Right ventricle myocardium inferior (tissue), 1 donor: Measurements from ENCODE around the gene APLN. TPM values are rescaled to one million over a fixed set of nuclear protein-coding genes. Genes with fewer than 3 reads are reported as not detected.

Source experiments
- ATAC-seq: fragments of 200-7000 bp; cut with Tn5 transposase; one replicate; pipeline ENCODE4 v1.9.1; 2020; ENCODE audit warnings: mild to moderate bottlenecking, moderate library complexity
- DNase-seq: peaks from one replicate; pipeline ENCODE4 v3.0.0; 2021; ENCODE audit errors: missing footprints
- intact Hi-C: fragments of 100-400 bp; cut with DNase I; formaldehyde crosslinking; loops from one replicate; pipeline ENCODE4 v1.11.0; 2022
- total RNA-seq: library from RNA; stranded (reverse); fragmentation: NEBNext Ultra II Directional; extraction: Animal tissue kit (Norgen Biotek cat#: 25700); gene quantifications from one replicate; pipeline ENCODE4 v1.2.1, GENCODE V29; 2021
- donor health status: DM: no; HTN: yes; CAD: no; lungs with severe emphysema.

APLN gene
- total RNA-seq, 1 donor from 2014 or later, result 16.8 TPM

- intact Hi-C loops, result no loop called here
- ATAC-seq (no peak), DNase-seq (no peak)
These were observed 12.7 kb upstream of the APLN start for GRCh38 chrX:129667412-129667811.

DNA sequence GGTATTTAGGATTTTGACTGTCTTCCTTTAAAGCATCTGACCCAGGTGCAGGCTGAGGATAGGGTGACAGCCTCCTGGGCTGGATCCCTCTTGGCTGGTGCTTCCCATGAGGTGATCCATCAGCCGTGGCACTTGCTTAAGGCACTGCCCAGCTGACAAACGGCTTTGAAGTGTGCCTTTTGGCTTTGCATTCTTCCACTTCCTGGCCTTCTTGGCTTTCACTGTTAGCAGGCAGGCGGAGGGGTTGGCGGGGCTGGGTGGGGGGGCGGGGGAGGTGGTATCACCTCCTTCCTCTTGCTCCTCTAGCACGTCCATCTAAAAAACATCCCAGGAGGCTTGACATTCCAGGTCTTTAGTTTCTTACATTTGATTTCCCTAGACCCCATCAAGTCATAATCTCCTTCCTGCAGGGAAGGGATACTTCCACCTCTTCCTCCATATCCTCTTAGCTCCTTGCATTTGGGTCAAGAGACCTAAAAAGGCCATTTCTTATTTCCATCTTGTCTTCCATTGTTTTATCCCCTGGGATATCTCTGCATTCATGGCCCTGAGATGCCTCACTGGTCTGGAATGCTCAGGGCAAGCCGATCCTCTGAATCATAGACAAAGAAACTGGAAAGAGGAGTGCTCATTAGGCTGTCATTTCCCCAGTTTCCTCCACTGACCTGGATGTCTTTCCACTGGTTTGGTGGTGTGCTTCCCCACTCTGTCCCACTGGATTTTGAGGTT is 11.3 kb upstream of the APLN start:
- intact Hi-C loops, result no loop called here
- DNase-seq (no peak), ATAC-seq (no peak)

DNA sequence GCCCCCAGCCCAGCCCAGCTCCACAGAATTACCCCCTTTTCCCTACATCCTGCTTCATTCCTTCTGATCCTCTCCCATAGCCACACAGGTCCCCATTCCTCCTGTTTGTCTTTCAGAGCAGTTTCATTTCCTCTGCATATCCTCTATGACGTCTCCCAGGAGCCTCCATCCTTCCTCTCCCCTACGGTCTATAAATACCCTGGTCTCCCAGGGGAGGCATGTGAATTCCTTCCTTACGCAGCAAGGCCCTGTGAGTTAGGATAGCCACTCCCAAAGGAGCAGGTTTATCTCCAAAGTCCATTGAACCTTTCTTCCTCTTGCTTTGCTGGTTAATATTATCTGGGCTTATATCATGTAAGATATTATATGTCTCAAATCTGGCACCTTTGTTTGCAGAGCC is 8.4 kb upstream of the APLN start:
- intact Hi-C loops, result no loop called here
- ATAC-seq (no peak), DNase-seq (no peak)

- intact Hi-C loops, result no loop called here
- no peak for DNase-seq
- ATAC-seq, result no peak
These were observed 6.6 kb upstream of the APLN start for GRCh38 chrX:129661369-129661768.

GRCh38 chrX:129659861-129660260 is 5.1 kb upstream of the APLN start:
- ATAC-seq, result no peak
- no peak for DNase-seq
- intact Hi-C loops, result no loop called here

DNA sequence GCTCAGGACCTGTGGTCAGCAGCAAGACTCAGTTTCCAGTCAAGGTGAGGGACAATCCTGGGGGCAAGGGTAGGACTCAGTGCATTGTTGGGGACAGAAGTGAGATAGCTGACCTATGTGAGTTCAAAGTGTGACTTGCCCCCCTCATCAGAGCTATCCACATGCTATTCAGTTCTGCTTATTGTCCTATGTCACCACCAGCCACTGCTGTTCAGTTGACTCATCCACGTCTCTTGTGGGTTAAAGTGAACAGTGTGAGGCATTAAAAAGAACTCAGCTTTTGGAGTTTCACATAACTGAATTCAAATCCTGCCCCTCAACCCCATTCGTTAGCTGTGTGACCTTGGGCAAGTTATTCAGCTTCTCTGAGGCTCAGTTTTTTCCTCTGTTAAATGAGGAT is 4.4 kb upstream of the APLN start:
- ATAC-seq (no peak), DNase-seq (no peak)
- intact Hi-C loops, result no loop called here

- DNase-seq (no peak), ATAC-seq (no peak)
- intact Hi-C loops, result no loop called here
These were observed 3.7 kb upstream of the APLN start for GRCh38 chrX:129658429-129658828.

GRCh38 chrX:129655547-129656249 is 942 bp upstream of the APLN start:
- ATAC-seq, result no peak

DNA sequence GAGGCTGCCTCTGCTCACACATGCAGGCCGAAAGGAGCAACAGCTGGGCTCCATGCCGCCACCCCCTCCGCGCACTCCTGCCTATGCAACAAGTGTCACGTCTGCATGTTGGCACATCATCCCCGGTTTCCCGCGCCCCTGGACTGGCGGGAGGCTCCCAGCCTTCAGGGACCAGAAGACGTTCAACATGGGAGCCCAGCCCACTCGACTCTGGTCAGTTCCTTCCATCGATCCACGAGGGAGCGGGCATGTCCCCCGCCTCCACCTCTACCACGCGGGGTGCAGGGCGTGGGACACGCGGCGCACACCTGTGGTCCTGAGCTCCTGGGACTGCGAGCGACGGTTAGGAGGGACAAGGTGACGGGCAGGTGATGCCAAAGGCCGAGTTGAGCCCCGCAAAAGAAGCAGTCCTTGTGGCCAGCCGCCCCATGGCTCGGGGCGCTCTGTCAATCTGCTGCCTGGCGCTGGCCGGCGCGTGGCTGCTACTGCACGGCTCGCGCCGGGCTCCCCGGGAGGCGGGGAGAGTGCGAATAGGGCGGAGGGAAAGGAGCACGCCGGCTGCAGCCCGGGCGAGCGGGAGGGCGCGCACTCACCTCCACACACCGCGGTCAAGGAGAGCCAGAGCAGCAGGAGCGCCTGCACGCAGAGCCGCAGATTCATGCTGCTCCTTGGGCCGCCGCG is 645 bp downstream of the APLN start:
- ATAC-seq, result peak; percentile 67
- no peak for DNase-seq
- intact Hi-C loops, result loop anchor here (5.0 kb wide), 2 partner anchors 53 to 73 kb away; no protein-coding TSS in a partner anchor

More at GRCh38 chrX:129655547-129656249, 942 bp upstream of the APLN start:
- intact Hi-C loops, result no loop called here
- DNase-seq, result no peak

GRCh38 chrX:129653181-129653970 is 1.4 kb downstream of the APLN start:
- no peak for DNase-seq
- ATAC-seq, result peak; percentile 64
- intact Hi-C loops, result loop anchor here (5.0 kb wide), 2 partner anchors 54 to 74 kb away; no protein-coding TSS in a partner anchor

DNA sequence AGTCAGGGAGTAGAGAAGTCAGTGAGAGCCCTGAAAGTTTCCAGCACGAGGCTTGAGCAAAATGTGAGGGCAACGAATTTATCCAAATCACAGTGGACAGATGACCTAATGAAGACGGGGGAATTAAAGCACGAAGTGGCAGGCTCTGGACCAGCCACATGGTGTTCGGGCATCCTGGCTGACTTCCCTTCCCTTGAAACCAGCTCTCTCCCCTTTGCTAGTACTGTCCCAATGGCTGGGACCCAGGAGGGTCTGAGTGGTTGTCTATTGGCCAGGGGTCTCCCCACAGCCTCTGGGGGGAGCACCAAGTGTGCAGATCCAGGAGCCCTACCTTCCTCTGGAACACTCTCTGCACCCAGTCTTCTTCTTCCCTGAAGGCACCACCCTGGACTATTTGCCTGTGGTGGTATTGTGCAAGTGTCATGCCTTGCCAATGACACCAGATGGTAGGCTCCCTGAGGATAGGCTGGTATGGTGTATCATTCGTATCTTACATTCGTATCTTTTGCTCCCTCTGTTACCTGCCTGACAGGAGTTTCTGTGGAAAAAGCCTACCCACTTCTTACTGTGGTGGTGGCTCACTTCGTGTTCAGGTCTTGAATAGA is 2.1 kb downstream of the APLN start:
- ATAC-seq, result no peak
- intact Hi-C loops, result loop anchor here (5.0 kb wide), 2 partner anchors 55 to 75 kb away; no protein-coding TSS in a partner anchor
- no peak for DNase-seq

- DNase-seq (no peak), ATAC-seq (peak; percentile 32)
- intact Hi-C loops, result loop anchor here (5.0 kb wide), 2 partner anchors 55 to 75 kb away; no protein-coding TSS in a partner anchor
These were observed 2.8 kb downstream of the APLN start for GRCh38 chrX:129651756-129652564.

DNA sequence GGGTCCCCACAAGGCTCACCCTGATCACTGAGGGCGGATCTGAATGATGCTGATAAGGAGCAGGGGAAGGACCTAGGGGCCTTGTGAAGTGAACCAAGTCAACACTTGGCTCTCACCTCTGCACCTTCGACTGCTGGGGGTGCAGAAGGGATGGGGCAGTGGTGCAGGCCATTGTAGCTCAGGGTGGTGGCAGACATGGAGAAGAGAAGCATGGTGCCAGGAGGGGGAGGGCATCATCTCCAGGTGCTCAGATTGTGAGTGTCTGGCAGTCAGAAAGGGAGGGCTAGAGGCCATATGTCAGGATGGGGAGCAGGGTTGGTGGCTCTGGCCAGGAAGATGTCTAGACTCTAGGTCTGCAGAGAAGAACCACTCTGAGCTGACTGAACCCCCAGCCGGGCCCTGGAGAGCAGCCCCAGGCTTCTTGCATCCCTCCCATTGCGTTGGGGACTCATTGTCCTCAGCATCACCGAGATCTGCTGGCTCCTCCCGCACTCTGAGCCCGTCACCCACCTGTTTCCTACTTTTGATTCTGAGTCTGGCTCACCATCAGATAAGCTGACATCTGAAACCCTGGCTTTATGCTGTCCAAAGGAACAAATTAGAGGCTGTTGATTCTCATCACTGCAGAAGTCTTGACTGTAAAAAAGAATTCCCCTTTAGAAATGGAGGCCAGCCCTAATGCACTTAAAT is 3.8 kb downstream of the APLN start:
- no peak for ATAC-seq

DNA sequence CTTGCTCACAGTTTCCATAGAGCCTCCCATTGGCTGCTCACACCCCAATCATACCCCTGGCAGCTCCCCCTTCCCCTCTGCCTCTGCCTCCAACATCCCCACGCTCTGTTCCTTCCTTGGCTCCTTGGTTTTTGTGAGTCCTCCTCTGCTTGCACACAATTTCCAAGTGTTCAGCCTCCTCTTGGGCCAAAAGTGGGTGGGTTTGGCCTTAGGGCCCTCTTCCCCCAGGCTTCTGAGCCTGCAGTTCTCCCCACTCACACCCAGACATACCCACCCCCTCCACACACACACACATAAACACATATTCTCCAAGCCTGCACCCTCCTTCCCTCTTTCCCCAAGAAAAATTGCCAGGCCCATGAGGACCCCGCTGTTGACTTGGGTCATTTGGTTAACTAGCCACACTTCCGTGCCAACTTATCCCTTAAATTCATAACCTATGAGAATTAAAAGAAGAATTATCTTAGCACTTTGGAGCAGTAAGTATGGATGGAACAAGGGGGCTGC is 4.5 kb downstream of the APLN start:
- DNase-seq, result no peak
- intact Hi-C loops, result loop anchor here (5.0 kb wide), 2 partner anchors 57 to 77 kb away; no protein-coding TSS in a partner anchor
- no peak for ATAC-seq

More for the DNA sequence above, 3.8 kb downstream of the APLN start:
- DNase-seq, result no peak
- intact Hi-C loops, result loop anchor here (5.0 kb wide), 2 partner anchors 56 to 76 kb away; no protein-coding TSS in a partner anchor

DNA sequence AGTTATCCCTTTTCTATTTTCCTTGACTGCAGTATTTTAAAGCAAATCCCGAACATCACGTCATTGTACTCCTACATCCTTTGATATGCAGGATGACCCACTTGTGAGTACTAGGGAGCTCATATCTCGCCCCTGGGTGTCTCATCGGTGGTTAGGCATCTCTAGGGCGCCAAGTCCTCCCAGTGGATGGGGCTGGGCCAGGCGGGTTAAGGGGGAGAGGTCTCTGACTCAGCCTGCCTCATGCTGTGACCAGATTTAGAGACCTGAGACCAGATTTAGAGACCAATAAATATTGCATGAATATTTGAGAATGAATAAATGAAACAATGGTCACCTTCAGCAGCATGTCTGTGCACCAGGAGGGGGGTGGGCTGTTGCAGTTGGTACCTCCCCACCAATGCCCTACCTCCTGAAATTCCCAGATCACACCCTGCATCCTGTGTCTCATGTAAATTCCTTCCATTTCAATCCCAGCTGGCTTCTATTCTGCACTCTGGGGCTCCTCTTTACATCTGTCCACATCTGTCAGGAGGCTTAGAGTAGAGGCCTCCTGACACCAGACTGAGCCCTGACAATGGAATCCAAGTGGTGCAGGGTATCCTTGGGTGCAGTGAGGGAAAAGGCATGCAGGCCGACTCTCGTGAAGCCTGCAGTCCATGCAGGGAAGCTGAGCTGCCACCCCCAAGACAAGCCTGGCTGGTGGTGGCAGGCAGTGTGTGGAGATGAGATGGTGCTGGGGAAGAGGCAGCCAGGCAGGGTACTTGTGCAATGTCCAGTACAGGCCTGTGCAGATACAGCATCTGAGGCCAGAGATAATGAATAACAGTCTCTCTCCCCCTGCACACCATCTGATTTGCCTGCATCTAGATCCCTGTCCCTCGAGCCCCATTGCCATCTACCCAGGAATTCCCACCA is 5.2 kb downstream of the APLN start:
- DNase-seq (no peak), ATAC-seq (no peak)
- intact Hi-C loops, result loop anchor here (5.0 kb wide), 2 partner anchors 58 to 78 kb away; no protein-coding TSS in a partner anchor
